ENCODE measurements around the gene NR1H2. TPM values are rescaled to one million over a fixed set of nuclear protein-coding genes. Genes with fewer than 3 reads are reported as not detected.

The NR1H2 gene
- total and polyA plus RNA-seq, 10 of the 15 experiments (the other 5 are each of a cell fraction or from before 2014, with no cell fraction given), result 0.05 to 54.2 (median 35.1) TPM

- TF ChIP-seq REST (IDR thresholded peaks at IDR 0.05; ENCODE audit: low read depth, low read length) (no peak), CUX1 (IDR thresholded peaks at IDR 0.05; ENCODE audit: insufficient replicate concordance, low read depth, low read length) (no peak), NR2C1 (IDR thresholded peaks at IDR 0.05) (no peak), ZBED1 (IDR thresholded peaks at IDR 0.05; ENCODE audit: borderline replicate concordance) (no peak), BCLAF1 (IDR thresholded peaks at IDR 0.05) (no peak), SP1 (IDR thresholded peaks at IDR 0.05; ENCODE audit: low read depth, low read length) (peak; percentile 36), YBX1 (IDR thresholded peaks at IDR 0.05) (no peak), ZNF24 (IDR thresholded peaks at IDR 0.05) (no peak), IKZF2 (IDR thresholded peaks at IDR 0.05) (peak; percentile 32 to 58; a peak in 1 of 4 replicates), E2F4 (IDR thresholded peaks at IDR 0.05; ENCODE audit: low read depth, low read length) (no peak), FOS (IDR thresholded peaks at IDR 0.05; ENCODE audit: borderline replicate concordance, extremely low read depth, insufficient read length) (no peak), BCL3 (IDR thresholded peaks at IDR 0.05; ENCODE audit: borderline replicate concordance, insufficient read depth, low read depth, low read length, poor library complexity, severe bottlenecking) (peak; percentile 50), STAT3 (IDR thresholded peaks at IDR 0.05; ENCODE audit: low read depth, low read length) (no peak)
Measured at GRCh38 chr19:50419580-50420035, 43.4 kb downstream of the NR1H2 start (continued).

Data from GM12878 (cell line).